ENCODE data around the gene GADD45G. TPM values are rescaled to one million over a fixed set of nuclear protein-coding genes. Genes with fewer than 3 reads are reported as not detected.

The GADD45G gene
- total and polyA plus RNA-seq, 4 donors, result 5.5 to 106 (median 43.3) TPM

DNA sequence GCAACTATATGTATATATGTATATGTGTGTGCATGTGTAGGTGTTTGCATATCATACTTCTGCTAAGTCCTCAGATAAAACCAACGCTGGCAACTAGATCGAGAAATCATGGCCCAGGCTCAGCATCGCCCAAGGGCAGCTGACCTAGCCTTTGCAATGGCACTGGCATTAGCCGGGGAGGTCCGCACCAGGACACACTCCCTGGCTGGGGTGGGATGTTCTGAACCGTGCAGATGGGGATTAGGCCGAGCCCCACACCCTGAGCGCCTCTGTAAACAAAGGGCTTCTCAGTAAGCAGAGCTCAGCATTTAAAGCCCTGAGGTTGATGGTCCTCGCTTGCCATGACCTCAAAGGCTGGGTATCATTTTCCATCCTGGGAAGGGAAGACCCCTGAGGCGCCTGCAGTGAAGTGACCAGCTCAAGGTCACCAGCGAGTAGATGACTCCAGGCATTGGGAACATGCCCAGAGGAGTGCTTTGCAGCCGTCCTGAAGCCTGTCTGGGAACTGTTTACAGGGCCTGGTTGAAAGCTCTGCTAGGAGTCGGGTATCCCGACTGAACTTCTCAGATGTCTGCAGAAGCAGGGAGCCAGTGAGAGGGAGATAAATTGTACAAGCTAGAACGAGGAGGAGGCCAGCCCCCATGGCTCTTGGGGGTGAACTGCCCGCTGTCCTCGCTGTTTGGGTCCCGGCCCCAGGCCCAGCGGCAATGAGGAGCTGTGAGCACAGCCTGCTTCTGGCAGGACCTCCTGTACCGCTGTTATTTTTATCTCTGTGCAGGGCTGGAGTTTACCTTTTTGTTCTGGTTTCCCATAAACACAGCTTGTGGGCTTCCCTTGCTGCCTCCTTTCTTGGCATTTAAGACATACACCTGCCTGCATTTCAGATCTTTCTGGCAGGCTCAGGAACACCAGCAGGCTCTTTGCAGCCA lies 18.4 kb downstream of the GADD45G start:
- Histone ChIP-seq H3K9me3 (ENCODE audit: control insufficient read depth in 4 of 4, low read length in 3 of 4) (no peaks in the 10 kb centered on the region), H3K4me1 (ENCODE audit: control insufficient read depth in 4 of 4, insufficient read depth in 4 of 4, low read length in 3 of 4) (peaks cover 14 to 22% (median 17%) of the 10 kb centered on the region in 4 donors), H3K36me3 (ENCODE audit: control insufficient read depth in 4 of 4, insufficient read depth in 3 of 4, low read depth in 1 of 4, low read length in 3 of 4) (no peaks in the 10 kb centered on the region), H3K4me3 (ENCODE audit: low read depth in 1 of 3, low read length in 3 of 3) (no peak overlapping the region), H3K27ac (ENCODE audit: low read depth in 1 of 2, low read length in 2 of 2) (no peak overlapping the region), H3K9ac (ENCODE audit: low read depth in 1 of 2, low read length in 2 of 2) (no peak overlapping the region), H3K27me3 (ENCODE audit: control insufficient read depth in 4 of 4, insufficient read depth in 4 of 4, low read length in 3 of 4) (no peaks in the 10 kb centered on the region)
- no peak for DNase-seq (ENCODE audit: low spot score)
- no peak for TF ChIP-seq SP1 (IDR thresholded peaks at IDR 0.05)
- no peak for TF ChIP-seq JUND (IDR thresholded peaks at IDR 0.05)
- TF ChIP-seq, protein P1, sequence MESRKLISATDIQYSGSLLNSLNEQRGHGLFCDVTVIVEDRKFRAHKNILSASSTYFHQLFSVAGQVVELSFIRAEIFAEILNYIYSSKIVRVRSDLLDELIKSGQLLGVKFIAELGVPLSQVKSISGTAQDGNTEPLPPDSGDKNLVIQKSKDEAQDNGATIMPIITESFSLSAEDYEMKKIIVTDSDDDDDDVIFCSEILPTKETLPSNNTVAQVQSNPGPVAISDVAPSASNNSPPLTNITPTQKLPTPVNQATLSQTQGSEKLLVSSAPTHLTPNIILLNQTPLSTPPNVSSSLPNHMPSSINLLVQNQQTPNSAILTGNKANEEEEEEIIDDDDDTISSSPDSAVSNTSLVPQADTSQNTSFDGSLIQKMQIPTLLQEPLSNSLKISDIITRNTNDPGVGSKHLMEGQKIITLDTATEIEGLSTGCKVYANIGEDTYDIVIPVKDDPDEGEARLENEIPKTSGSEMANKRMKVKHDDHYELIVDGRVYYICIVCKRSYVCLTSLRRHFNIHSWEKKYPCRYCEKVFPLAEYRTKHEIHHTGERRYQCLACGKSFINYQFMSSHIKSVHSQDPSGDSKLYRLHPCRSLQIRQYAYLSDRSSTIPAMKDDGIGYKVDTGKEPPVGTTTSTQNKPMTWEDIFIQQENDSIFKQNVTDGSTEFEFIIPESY (IDR thresholded peaks at IDR 0.05), result no peak
- TF ChIP-seq, protein P2, sequence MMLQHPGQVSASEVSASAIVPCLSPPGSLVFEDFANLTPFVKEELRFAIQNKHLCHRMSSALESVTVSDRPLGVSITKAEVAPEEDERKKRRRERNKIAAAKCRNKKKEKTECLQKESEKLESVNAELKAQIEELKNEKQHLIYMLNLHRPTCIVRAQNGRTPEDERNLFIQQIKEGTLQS (IDR thresholded peaks at IDR 0.05), result no peak
- no peak for TF ChIP-seq TAF1 (conservative IDR thresholded peaks at IDR 0.05)
- no peak for TF ChIP-seq HNF4G (IDR thresholded peaks at IDR 0.05)
- TF ChIP-seq FOXA1 (IDR thresholded peaks at IDR 0.05), result no peak
- no peak for TF ChIP-seq GABPA (IDR thresholded peaks at IDR 0.05 in 1 of 2, conservative IDR thresholded peaks at IDR 0.05 in 1 of 2)
- no peak for TF ChIP-seq EGR1 (IDR thresholded peaks at IDR 0.05; ENCODE audit: low read depth in 2 of 2)
- 87% methylated on average over 20 of the region's 20 CpGs for WGBS

DNA sequence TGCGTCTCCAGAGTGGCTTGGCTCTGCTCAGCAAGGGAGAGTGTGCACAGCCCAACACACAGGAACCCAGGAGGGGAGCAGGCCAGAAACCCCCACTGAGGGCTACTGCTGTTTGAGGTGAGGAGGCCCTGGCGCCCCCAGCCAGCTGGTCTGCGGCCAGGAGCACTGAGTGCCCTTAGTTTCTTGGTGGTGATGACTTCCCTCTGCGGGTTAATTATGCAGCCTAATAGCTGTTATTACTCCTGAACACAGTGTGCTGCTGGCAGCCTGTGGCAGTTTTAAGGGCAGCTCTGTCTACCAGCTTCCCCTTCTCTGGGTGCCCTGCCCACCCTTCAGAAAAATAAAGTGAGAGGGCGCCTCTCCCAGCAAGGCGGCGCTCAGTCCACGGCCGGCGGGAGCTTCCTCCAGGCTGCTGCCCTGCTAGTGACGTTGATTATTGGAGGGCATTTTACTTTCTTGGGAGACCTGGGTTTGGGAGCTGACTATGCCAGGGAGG lies 19.2 kb downstream of the GADD45G start:
- no peaks in the 10 kb centered on the region for H3K36me3 ChIP-seq (ENCODE audit: control insufficient read depth in 4 of 4, insufficient read depth in 3 of 4, low read depth in 1 of 4, low read length in 3 of 4)
- H3K27me3 ChIP-seq (ENCODE audit: control insufficient read depth in 4 of 4, insufficient read depth in 4 of 4, low read length in 3 of 4), result no peaks in the 10 kb centered on the region
- H3K9ac ChIP-seq (ENCODE audit: low read depth in 1 of 2, low read length in 2 of 2), result no peak overlapping the region
- DNase-seq (ENCODE audit: low spot score), result no peak
- no peaks in the 10 kb centered on the region for H3K9me3 ChIP-seq (ENCODE audit: control insufficient read depth in 4 of 4, low read length in 3 of 4)
- H3K4me3 ChIP-seq (ENCODE audit: low read depth in 1 of 3, low read length in 3 of 3), result no peak overlapping the region
- 89% methylated on average over 11 of the region's 11 CpGs for WGBS
- H3K27ac ChIP-seq (ENCODE audit: low read depth in 1 of 2, low read length in 2 of 2), result no peak overlapping the region
- peaks cover 11 to 19% (median 14%) of the 10 kb centered on the region in 4 donors for H3K4me1 ChIP-seq (ENCODE audit: control insufficient read depth in 4 of 4, insufficient read depth in 4 of 4, low read length in 3 of 4)
- TF ChIP-seq NR2F2 (IDR thresholded peaks at IDR 0.05) (no peak), GABPA (IDR thresholded peaks at IDR 0.05 in 1 of 2, conservative IDR thresholded peaks at IDR 0.05 in 1 of 2) (no peak), RAD21 (IDR thresholded peaks at IDR 0.05) (peak; percentile 15 to 34), FOXA1 (IDR thresholded peaks at IDR 0.05) (no peak), YY1 (IDR thresholded peaks at IDR 0.05) (no peak), EGR1 (IDR thresholded peaks at IDR 0.05; ENCODE audit: low read depth in 2 of 2) (no peak)
- TF ChIP-seq, protein P3, sequence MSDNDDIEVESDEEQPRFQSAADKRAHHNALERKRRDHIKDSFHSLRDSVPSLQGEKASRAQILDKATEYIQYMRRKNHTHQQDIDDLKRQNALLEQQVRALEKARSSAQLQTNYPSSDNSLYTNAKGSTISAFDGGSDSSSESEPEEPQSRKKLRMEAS (IDR thresholded peaks at IDR 0.05), result no peak
- TF ChIP-seq, protein P1 (IDR thresholded peaks at IDR 0.05), result no peak
